HG03469 (cell line): Measurements from ENCODE around the gene NXPE2.
"Not testable (repeated sequence)": the region's sequence is repeated elsewhere in the genome, so short reads cannot be mapped to it uniquely, and the experiment has no call there.

Source experiments
- ATAC-seq: cut with Tn5 transposase; IDR thresholded peaks from one replicate; pipeline ENCODE4 v1.9.1; 2021; ENCODE audit warnings: mild to moderate bottlenecking, moderate library complexity, moderate number of reproducible peaks; ENCODE audit not compliant: unreplicated experiment

NXPE2 gene

DNA sequence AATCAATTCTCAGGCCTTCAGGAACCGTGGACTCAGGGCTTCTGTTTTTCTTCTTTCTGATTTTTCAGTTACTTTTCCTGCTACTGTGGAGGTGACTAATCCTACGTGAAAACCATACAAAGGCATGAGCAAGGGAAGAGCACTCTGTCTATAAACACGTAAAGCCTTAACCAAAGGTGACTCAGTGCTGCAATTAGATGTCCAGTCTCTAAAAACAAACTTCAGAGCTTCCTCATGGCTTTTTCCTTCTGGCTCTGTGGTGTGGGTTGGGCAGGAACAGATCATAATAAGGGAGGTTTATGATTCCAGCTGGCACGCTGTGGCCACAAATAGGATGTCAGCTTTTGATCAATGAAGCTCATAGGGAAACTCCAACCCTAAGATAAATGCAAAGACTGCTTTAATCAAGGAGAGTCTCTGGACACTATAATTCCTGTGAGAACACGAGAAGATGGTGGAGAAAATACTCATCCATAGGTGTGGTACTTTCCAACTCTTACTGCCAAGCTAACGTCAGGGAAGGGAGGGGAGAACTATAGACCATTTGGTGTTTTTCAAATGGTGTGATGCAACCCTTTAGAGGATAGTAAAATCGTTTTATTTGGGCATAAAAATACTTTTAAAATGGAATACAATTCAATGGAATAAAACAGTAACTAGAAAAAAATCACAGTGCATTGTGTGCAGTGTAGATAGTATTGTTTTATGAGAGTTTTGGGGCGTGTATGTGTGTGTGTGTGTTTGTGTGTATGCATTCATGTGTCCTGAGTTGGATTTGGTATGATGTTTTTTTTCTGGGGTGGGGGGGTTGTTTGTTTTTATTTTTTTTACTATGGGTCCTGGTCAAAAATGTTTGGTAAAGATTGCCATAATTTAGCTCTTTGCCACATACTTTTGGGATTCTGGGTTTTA, at the start of gene NXPE2:
TSS of gene NXPE2 (plus strand) at position 403 of the 912 bp plus-strand sequence. CDS start at position 452, 49 bp downstream.
- ATAC-seq = no peak

DNA sequence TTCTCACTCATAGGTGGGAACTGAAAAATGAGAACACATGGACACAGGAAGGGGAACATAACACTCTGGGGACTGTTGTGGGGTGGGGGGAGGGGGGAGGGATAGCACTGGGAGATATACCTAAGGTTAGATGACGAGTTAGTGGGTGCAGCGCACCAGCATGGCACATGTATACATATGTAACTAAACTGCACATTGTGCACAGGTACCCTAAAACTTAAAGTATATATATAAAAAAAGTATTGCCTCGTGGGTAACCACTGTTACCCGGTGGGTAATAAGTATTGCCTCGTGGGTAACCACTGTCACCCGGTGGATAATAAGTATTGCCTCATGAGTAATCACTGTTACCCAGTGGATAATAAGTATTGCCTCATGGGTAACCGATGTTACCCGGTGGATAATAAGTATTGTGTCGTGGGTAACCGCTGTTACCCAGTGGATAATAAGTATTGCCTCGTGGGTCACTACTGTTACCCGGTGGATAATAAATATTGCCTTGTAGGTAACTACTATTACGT, 46.8 kb upstream of the NXPE2 start:
- not testable (repeated sequence) for ATAC-seq

DNA sequence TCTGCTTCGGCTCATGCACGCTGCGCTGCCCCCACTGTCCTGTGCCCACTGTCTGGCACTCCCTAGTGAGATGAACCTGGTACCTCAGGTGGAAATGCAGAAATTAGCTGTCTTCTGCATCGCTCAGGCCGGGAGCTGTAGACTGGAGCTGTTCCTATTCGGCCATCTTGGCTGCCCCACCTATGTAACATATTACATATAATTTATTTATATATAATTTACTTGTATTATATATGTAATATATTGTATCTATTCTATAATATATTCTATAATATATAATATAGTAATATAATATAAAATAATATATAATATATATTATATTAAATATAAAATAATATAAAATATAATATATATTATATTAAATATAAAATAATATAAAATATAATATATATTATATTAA, 38.9 kb upstream of the NXPE2 start:
- ATAC-seq = not testable (repeated sequence)

DNA sequence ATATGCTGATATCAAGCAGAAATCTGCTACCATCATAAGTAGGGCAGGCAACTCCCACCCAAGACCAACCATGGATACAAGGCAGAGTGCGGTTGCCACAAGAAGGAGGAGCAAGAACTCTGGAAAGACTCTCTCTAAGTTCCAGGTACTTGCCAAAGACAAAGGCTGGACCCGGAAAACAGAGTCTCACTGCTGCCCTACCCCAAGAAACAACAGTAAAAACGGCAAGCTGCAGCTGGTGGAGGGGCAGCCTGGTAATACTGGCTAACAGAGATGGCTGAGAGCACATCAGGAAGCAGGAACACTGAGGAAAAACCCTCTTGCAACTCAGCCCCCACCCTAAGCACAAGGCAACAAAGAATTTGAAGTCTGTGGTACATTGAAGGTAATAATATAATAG, 27.7 kb upstream of the NXPE2 start:
- ATAC-seq = no peak

DNA sequence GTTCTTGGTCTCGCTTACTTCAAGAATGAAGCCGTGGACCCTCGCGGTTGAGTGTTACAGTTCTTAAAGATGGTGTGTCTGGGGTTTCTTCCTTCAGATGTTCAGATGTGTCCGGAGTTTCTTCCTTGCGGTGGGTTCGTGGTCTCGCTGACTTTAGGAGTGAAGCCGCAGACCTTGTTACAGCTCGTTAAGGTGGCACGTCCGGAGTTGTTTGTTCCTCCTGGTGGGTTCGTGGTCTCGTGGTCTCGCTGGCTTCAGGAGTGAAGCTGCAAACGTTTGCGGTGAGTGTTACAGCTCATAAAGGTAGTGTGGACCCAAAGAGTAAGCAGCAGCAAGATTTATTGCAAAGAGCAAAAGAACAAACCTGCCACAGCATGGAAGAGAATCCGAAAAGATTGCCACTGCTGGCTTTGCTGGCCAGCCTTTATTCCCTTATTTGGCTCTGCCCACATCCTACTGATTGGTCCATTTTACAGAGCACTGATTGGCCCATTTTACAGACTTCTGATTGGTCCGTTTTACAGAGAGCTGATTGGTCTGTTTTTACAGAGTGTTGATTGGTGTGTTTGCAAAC, 27.1 kb upstream of the NXPE2 start:
- no peak for ATAC-seq

DNA sequence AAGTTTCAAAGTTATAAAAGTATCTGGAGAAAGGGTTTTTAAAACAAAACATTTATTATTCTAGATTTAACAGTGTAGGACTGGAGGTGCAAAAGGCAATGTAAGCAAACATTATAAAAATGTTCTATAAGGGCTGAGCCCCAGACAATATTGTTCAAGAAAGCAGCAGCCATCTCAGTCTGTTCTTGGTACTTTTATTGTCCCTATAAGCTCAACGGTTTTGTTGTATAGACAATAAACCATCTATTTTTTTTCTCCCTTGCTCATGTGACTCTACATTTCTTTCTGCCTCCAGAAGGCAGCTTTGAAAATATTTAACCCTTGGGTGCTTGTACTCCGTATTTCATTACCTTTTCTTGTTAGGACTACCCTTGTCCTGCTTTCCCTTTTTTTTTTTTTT, 25.2 kb upstream of the NXPE2 start:
- ATAC-seq = no peak

DNA sequence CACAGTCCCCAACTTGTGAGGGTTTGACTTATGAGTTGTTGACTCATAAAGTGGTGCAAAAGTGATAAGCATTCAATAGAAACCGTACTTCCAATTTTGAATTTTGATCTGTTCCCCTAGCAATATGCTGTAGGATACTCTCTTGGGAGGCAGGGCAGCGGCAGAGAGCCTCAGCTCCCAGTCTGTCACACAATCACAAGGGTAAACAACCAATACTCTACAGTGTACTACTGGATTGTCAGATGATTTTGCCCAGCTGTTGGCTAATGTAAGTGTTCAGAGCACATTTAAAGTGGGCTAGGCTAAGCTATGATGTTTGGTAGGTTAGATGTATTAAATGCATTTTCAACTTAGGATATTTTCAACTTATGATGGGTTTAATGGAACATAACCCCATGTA, 13.7 kb upstream of the NXPE2 start:
- ATAC-seq = no peak

DNA sequence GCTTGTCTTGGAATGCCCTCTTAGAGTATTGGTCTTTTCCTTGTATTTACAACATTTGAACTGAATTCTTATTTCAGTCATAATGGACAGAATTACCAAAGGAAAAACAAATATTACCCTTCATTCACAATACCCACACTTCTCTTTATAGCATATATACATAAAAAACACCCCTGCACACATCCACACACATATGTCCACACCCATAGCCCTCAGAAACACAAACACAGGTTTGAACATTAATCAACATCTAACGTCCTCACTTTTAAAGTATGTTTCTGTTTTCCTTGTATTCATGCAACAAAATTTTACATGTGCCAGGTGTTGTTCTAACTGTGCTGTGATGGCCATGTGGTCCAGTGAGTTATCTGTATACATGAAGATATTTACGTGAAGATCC, 11.6 kb upstream of the NXPE2 start:
- no peak for ATAC-seq

DNA sequence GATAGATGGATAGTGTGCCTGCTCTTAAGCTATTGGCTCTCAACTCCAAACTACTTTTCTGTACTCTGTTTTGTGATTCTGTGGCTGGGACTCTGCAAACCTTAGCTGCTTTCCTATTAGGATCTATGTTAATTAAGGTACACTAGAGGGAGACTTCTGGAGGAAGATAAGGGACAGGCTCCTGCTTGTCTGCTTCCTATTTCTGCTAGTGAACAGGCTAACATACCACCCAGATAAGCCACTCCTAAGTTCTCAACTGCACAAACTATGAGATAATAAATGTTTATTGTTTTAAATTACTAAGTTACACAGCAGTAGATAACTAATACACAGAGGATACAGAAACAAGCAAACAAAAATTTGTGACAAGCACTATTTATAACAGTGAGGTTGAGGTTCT, 10.2 kb upstream of the NXPE2 start:
- no peak for ATAC-seq

DNA sequence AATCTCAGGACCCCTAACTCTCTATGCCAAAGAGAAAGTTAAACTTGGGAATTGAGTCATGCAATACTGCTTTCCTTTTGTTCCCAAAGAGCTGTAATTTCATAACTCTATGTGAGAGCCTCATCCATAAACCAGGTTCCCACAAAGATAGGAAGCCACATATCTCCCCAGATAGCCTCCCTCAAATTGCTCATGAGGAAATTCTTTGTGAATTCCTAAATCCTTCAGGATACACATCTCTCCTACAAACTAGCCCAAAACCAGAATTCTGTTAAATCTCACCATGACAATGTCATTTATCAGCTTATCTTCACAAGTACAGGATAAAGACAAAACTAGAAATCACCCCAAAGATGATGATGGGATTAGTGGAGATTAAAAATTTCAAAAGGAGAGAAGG, 4.7 kb upstream of the NXPE2 start:
- ATAC-seq = no peak

DNA sequence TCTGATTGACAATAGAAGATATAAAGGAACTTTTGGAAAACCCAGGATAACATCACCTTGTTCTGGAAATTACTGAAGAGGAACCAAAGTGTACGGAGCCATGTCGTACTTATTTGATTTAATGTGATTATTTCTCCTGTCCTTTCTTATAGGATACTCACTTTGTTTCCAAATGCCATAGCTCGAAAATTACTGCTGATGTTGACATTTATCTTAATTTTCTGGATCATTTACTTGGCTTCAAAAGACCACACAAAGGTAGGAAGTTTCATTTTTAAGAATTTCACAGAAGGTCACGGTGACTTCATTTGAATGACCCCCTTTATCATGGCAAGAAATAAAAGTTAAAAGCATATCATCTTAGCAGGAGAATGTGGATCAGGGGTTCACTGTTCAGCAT, 1.2 kb downstream of the NXPE2 start:
- no peak for ATAC-seq

DNA sequence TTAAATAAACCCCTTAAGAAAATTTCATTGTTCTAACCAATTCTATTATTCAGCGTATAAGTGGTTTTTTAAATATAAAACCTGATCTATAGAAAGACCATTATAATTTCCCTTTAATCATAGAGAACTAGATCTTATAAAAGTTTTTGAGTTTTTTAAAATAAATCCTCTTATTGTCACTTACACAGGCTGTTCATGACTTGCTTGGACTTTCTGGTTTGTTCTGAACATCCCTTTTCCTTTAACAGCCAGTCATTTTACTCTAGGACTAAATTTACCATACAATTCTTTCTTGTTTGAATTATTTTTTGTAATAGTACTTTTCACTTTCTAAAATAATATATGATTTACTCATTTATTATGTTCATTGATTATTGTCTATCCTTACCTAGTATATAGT, 4.7 kb downstream of the NXPE2 start:
- no peak for ATAC-seq

DNA sequence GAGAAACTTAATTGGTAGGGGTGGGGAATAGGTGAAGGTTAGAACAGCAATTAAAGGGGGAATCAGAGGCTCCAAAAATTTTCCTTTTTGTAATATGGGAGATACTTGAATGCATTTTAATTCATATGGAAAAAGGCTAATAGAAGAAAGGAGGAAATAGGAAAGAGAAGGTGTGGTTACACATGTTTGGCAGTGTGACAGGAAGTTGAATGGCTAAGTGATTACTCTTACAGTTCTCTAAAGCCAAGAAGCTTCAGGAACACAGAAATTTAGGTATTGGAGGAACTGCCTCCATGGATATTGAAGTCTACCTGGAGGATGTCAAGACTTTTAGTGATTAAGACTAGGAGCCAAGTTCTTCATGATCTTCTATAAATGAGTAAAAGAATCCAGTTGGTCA, 6.3 kb downstream of the NXPE2 start:
- no peak for ATAC-seq

DNA sequence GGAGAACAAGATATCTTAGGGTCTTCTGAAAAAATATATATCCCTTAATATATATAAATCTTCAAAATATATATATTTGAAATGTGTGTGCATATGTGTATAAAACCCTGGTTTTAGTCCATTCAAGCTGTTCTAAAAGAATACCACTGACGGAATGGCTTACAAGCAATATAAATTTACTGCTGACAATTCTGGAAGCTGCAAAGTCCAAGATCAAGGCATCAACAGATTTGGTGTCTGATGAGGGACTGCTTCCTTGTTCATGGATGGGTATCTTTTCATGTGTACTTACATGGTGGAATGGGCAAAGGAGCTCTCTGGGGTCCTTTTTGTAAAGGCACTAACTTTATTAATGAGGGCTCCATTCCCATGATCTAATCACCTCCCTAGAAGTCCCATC, 6.8 kb downstream of the NXPE2 start:
- no peak for ATAC-seq

DNA sequence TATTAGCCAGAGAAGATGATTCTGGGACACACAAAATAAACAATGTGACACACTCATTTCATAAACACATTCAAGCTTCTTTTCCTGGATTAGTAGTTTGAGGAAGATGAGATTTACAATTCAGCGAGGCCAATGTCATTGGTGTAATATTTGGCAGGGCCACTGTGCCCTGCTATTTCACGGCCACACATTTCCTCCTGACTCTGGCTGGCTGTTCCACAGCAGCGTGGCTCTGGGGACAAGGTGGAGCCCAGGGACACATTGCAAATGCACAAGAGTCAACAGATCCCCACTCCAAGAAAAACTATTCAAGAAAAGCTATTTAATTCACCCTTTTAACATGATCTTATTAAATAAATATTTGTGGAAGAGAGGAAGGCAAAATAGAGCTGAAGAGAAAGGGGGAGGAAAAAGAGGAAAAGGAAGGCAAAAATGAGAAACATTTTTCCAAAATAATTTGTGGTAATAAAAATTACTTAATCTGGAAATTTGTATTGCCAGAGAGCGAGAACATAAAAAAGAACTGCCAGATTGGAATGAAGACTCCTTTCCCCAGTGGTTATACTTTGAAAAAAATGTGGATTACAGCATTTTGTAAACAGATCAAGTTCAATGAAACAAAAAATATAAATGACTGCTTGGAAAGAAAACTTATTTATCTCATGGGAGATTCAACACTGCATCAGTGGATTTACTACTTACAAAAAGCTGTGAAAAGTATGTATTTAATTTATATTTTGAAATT, 27.1 kb downstream of the NXPE2 start:
- no peak for ATAC-seq

DNA sequence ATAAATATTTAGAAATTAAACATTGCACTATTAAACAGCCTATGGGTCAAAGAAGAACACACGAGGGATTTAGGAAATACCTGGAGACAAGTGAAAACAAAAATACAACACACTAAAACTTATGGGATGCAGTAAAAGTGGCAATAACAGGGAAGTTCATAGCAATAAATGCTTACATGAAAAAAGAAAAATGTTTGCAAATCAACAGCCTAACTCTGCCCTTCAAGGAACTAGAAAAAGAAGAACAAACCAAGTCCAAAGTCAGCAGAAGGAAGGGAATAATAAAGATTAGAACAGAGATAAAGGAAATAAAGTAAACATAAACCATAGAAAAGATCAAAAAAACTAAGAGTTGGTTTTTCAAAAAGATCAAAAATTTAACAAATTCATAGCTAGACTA, 31.6 kb downstream of the NXPE2 start:
- no peak for ATAC-seq

DNA sequence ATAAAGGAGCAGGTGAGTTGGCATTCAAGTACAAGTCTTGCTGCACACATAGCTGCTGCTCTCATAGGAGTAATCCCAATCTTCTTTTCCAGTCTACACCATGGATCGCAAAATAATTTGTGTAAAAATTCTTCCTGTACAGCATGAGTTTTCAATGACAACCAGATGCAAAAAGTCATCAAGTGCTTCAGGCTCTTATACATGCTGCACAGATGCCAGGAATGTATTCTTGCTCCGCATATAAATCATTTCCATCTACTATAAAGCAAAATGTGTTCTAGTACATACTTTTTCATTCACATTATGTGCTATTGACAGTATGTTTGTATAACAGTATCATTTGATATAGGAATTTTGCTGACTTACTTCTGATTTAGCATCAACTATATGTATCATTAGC, 35.4 kb downstream of the NXPE2 start:
- ATAC-seq = no peak

DNA sequence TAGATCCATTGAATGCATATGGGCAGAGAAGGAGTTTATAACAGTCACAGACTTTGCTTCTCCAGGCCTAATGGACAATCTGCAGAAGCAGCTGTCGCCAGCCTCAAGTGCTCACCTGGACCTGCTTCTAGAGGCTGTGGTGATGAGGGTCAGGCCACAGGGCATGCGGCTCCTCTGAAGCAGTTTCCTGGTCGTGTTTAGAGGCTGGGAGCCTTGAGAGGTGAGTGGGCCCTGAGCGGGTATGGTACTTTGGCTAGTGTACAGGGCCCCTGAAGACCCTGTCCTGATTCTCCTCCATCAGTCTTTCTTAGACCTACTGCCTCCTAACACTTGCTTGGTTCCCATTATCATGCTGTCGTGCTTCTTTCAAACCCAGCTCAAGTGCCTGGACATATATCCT, 41.2 kb downstream of the NXPE2 start:
- no peak for ATAC-seq

DNA sequence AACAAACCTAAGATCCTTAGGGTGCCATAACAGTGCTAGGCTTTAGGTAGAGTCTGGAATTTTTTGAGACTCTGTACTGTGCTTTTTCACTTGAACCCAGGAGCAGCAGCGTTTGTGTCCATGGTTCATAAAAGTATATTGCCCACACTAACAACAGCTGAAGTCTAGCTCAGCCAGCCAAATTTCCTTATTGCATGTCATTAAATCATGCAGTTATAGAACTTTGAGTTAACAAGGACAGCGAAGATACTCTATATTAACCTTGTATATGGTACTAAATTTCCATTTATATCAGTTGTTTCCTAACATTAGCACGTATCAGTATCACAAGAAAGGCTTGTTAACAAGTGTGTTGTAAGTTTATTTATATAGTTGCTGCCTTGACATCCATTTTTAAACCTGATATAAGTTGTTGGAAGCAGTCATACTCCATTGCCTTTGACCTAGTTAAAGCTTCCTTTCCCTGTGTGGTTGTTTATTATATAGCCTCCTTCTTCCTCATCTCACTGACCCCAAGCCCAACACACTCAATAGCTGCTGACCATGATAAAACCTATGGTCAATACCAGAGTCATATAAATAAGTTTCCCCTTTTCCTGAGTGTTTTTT, 46.7 kb downstream of the NXPE2 start:
- ATAC-seq = no peak

DNA sequence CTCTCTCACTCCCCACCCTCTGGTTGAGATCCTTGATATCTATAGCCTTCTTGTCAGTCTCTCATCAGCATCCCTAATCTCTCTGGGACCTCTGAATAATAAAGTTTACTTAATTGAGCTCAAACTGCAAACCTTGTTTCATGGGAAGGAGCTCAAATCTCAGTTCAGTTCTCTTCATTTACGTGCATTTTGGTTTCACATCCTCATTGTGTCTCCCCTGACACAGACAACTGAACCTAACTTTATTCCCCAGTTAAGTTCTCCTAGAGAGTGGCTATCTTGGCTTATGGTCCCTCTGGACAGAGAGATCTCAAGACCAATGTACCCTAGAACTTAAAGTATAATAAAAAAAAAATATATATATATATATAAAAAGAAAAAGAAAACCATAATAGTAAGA, 47.3 kb downstream of the NXPE2 start:
- no peak for ATAC-seq

DNA sequence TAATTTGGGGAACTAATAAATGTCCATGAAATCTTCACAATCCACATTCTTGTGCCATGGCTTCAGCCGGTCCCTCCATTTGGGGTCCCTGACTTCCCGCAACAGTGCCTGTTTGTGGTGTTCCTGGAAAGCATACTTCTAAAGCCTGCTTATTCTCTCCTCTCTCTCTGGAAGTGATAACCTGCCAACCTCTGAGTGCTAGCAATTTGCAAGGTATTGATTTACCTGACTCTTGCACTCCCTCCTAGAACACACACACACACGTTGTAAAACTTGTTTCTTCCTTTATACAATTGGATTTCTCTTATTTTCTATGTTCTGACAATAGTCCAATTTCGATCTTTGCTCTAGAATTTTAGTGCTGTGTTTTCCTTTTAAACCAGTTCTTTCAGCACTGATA, 58.5 kb downstream of the NXPE2 start:
- ATAC-seq = no peak
